GM12865 (cell line): ENCODE measurements around the gene KIAA0513.
A peak's percentile ranks its signal among the peaks of the same experiment; 100 is the strongest.
"Not testable (repeated sequence)": the region's sequence is repeated elsewhere in the genome, so short reads cannot be mapped to it uniquely, and the experiment has no call there.

Source experiments
- DNase-seq: peaks from one replicate; pipeline ENCODE4 v3.0.0; 2010; ENCODE audit warnings: low read depth
- H3K4me3 ChIP-seq: 2 replicates; pipeline ENCODE4 v1.5.1; 2011; ENCODE audit warnings: mild to moderate bottlenecking, low read depth, low read length, control low read depth
- CTCF ChIP-seq: IDR thresholded peaks from 2 replicates; pipeline ENCODE4 v1.5.1; 2011; ENCODE audit warnings: low read length, control low read depth, low read depth, inconsistent platforms; ENCODE audit not compliant: insufficient read depth; ENCODE audit errors: missing control alignments

Gene KIAA0513

GRCh38 chr16:85111184-85111583 is 83.6 kb downstream of the KIAA0513 start:
- no peak for TF ChIP-seq CTCF
- DNase-seq: no peak
- no peak overlapping the region for H3K4me3 ChIP-seq

- no peak for DNase-seq
- H3K4me3 ChIP-seq: no peak within 1 kb of the TSS
- TF ChIP-seq CTCF: no peak
Measured at GRCh38 chr16:85112364-85112763, 84.8 kb downstream of the KIAA0513 start, which contains the start of gene CIBAR2. Gene CIBAR2, minus strand, starts transcription at chr16:85112472. Its CDS starts 120 bp downstream, at chr16:85112352.

- TF ChIP-seq CTCF: no peak
- H3K4me3 ChIP-seq: no peak overlapping the region
- DNase-seq: no peak
Measured at GRCh38 chr16:85113168-85113733, 85.7 kb downstream of the KIAA0513 start.

GRCh38 chr16:85113913-85114312 is 86.3 kb downstream of the KIAA0513 start:
- no peak overlapping the region for H3K4me3 ChIP-seq
- no peak for TF ChIP-seq CTCF
- no peak for DNase-seq

GRCh38 chr16:85114909-85115567 is 87.4 kb downstream of the KIAA0513 start:
- no peak overlapping the region for H3K4me3 ChIP-seq
- TF ChIP-seq CTCF: peak; percentile 99
- peak; percentile 90 for DNase-seq

- TF ChIP-seq CTCF: no peak
- no peak overlapping the region for H3K4me3 ChIP-seq
- DNase-seq: no peak
Measured at GRCh38 chr16:85117418-85117817, 89.8 kb downstream of the KIAA0513 start.

- no peak for DNase-seq
- H3K4me3 ChIP-seq: no peak overlapping the region
- no peak for TF ChIP-seq CTCF
Measured at GRCh38 chr16:85120006-85120340, 92.4 kb downstream of the KIAA0513 start.

GRCh38 chr16:85123441-85123840 is 95.8 kb downstream of the KIAA0513 start:
- not testable (repeated sequence) for DNase-seq, H3K4me3 ChIP-seq
